Measurements from ENCODE around the gene POMP. TPM values are rescaled to one million over a fixed set of nuclear protein-coding genes. Genes with fewer than 3 reads are reported as not detected.
A peak's percentile ranks its signal among the peaks of the same experiment; 100 is the strongest.

The POMP gene
- total RNA-seq, 1 experiment from 2014 or later: 92.0 TPM

- H3K36me3 ChIP-seq (ENCODE audit: control insufficient read depth, insufficient read depth, low read length): no peaks in the 10 kb centered on the region
- no TSS peak for BruUV-seq (replicated peaks)
- no peak for ATAC-seq
- H3K27ac ChIP-seq (ENCODE audit: low read length): no peak overlapping the region
- no peak for TF ChIP-seq TCF7L2 (IDR thresholded peaks at IDR 0.05; ENCODE audit: low read depth, low read length)
- H3K9me3 ChIP-seq (ENCODE audit: control insufficient read depth, insufficient read depth, low read depth, low read length): no peaks in the 10 kb centered on the region
- H3K4me1 ChIP-seq (ENCODE audit: control insufficient read depth, insufficient read depth, low read length): no peaks in the 10 kb centered on the region
- intact Hi-C loops (cut with micrococcal nuclease; ENCODE audit: unreplicated experiment): no loop called here
- no peak for DNase-seq (ENCODE audit: low read depth, low spot score)
- H3K27me3 ChIP-seq (ENCODE audit: control insufficient read depth, insufficient read depth, low read length): no peaks in the 10 kb centered on the region; the same call in none of the 2 replicates
- POLR2A ChIA-PET: no interaction called here
- in situ Hi-C loops (cut with HindIII; ENCODE audit: low pct_unique_long_range_greater_than_20kb, low sequenced_read_pairs): no loop called here
- H3K4me3 ChIP-seq (ENCODE audit: low read depth in 2 of 2, low read length in 2 of 2): no peak overlapping the region
- CTCF ChIA-PET: no interaction called here
Observed at GRCh38 chr13:28631801-28632200, 27.1 kb upstream of the POMP start.

GRCh38 chr13:28636069-28636468 lies 22.9 kb upstream of the POMP start:
- POLR2A ChIA-PET: no interaction called here
- Histone ChIP-seq H3K9me3 (ENCODE audit: control insufficient read depth, insufficient read depth, low read depth, low read length) (no peaks in the 10 kb centered on the region), H3K4me1 (ENCODE audit: control insufficient read depth, insufficient read depth, low read length) (no peaks in the 10 kb centered on the region), H3K27ac (ENCODE audit: low read length) (no peak overlapping the region), H3K27me3 (ENCODE audit: control insufficient read depth, insufficient read depth, low read length) (no peaks in the 10 kb centered on the region; the same call in none of the 2 replicates), H3K4me3 (ENCODE audit: low read depth in 2 of 2, low read length in 2 of 2) (no peak overlapping the region), H3K36me3 (ENCODE audit: control insufficient read depth, insufficient read depth, low read length) (no peaks in the 10 kb centered on the region)
- TF ChIP-seq POLR2AphosphoS5 (IDR thresholded peaks at IDR 0.05; ENCODE audit: low read depth, low read length) (no peak), CTCF (IDR thresholded peaks at IDR 0.05) (no peak), TCF7L2 (IDR thresholded peaks at IDR 0.05; ENCODE audit: low read depth, low read length) (no peak), SIN3A (IDR thresholded peaks at IDR 0.05; ENCODE audit: borderline replicate concordance, insufficient read depth, low read depth, low read length) (no peak), REST (IDR thresholded peaks at IDR 0.05; ENCODE audit: insufficient read depth in 1 of 2, low read depth in 2 of 2, low read length in 1 of 2) (no peak)
- DNase-seq (ENCODE audit: low read depth, low spot score) (no peak), ATAC-seq (no peak)
- intact Hi-C loops (cut with micrococcal nuclease; ENCODE audit: unreplicated experiment): loop anchor here (5.0 kb wide), 1 partner anchor 314 kb away; no protein-coding TSS in a partner anchor
- BruUV-seq (replicated peaks): no TSS peak
- in situ Hi-C loops (cut with HindIII; ENCODE audit: low pct_unique_long_range_greater_than_20kb, low sequenced_read_pairs): no loop called here
- CTCF ChIA-PET: no interaction called here

GRCh38 chr13:28636677-28637317 lies 22.1 kb upstream of the POMP start:
- Histone ChIP-seq H3K27me3 (ENCODE audit: control insufficient read depth, insufficient read depth, low read length) (no peaks in the 10 kb centered on the region; the same call in 1 of the 2 replicates), H3K27ac (ENCODE audit: low read length) (no peak overlapping the region), H3K9me3 (ENCODE audit: control insufficient read depth, insufficient read depth, low read depth, low read length) (no peaks in the 10 kb centered on the region), H3K36me3 (ENCODE audit: control insufficient read depth, insufficient read depth, low read length) (no peaks in the 10 kb centered on the region), H3K4me1 (ENCODE audit: control insufficient read depth, insufficient read depth, low read length) (no peaks in the 10 kb centered on the region), H3K4me3 (ENCODE audit: low read depth in 2 of 2, low read length in 2 of 2) (no peak overlapping the region)
- DNase-seq (ENCODE audit: low read depth, low spot score) (peak; percentile 25), ATAC-seq (peak; percentile 66; the same call in 1 of the 2 replicates)
- BruUV-seq (replicated peaks): no TSS peak
- in situ Hi-C loops (cut with HindIII; ENCODE audit: low pct_unique_long_range_greater_than_20kb, low sequenced_read_pairs) (no loop called here), intact Hi-C loops (cut with micrococcal nuclease; ENCODE audit: unreplicated experiment) (loop anchor here (5.0 kb wide), 1 partner anchor 314 kb away; no protein-coding TSS in a partner anchor)
- TF ChIP-seq CTCF (IDR thresholded peaks at IDR 0.05): peak; percentile 86
- TF ChIP-seq POLR2AphosphoS5 (IDR thresholded peaks at IDR 0.05; ENCODE audit: low read depth, low read length): no peak
- ChIA-PET POLR2A (interaction anchor here (0.7 kb wide), 1 partner anchor 1213 kb away, joined by 4 read pairs; no protein-coding TSS in a partner anchor), CTCF (no interaction called here)

All from Panc1 (cell line).